A549 (cell line): ENCODE data around the gene MGRN1. TPM values are rescaled to one million over a fixed set of nuclear protein-coding genes. Genes with fewer than 3 reads are reported as not detected.
A peak's percentile ranks its signal among the peaks of the same experiment; 100 is the strongest.
"Not testable (repeated sequence)": the region's sequence is repeated elsewhere in the genome, so short reads cannot be mapped to it uniquely, and the experiment has no call there.

Experiments used
- ATAC-seq, 2 experiments: fragments of 200-7000 bp in 1 of 2; fragments of >200 bp in 1 of 2; cut with Nextera tagmentation in 1 of 2; cut with Tn5 transposase in 1 of 2; 3 replicates each; pipeline versions ENCODE4 v1.8.0 to v1.9.1; 2018 to 2020; ENCODE audit warnings: mild to moderate bottlenecking in 1 of 2, moderate library complexity in 1 of 2
- CTCF ChIA-PET: fragments of 300-600 bp; sonication (Branson Sonifier 250); formaldehyde crosslinking; extraction: SDS; loops from one replicate; lab custom pipeline; 2021; ENCODE audit warnings: antibody characterized with exemption, inconsistent platforms; lab: Yijun Ruan, JAX
- POLR2A ChIA-PET: fragments of 350-600 bp; formaldehyde crosslinking; extraction: SDS; loops from one replicate; lab custom pipeline; 2021; ENCODE audit warnings: antibody characterized with exemption, inconsistent platforms; lab: Yijun Ruan, JAX
- DNase-seq, 2 experiments: peaks; one replicate each; pipeline versions ENCODE4 v3.0.0 to v3.0.0-alpha.2; 2011 to 2016; ENCODE audit warnings: low read depth in 1 of 2, low spot score in 1 of 2
- FAIRE-seq: peaks from 2 replicates; lab custom pipeline; 2011; peaks lifted over from hg19 to GRCh38; lab: Jason Lieb, UNC
- H3K27ac ChIP-seq, 2 experiments: fragments of >200 bp; sonication (Bioruptor Twin); formaldehyde crosslinking; 3 replicates each; pipeline ENCODE4 v1.5.1; 2016 to 2017
- H3K4me1 ChIP-seq: fragments of >200 bp; sonication (Bioruptor Twin); formaldehyde crosslinking; 3 replicates; pipeline ENCODE4 v1.6.1; 2016
- H3K4me2 ChIP-seq: fragments of >200 bp; sonication (Bioruptor Twin); formaldehyde crosslinking; 3 replicates; pipeline ENCODE4 v1.6.1; 2016
- H3K4me3 ChIP-seq: fragments of >200 bp; sonication (Bioruptor Twin); formaldehyde crosslinking; 3 replicates; pipeline ENCODE4 v1.5.1; 2016
- H3K9me3 ChIP-seq: fragments of >200 bp; sonication (Bioruptor Twin); formaldehyde crosslinking; 3 replicates; pipeline ENCODE4 v1.6.1; 2016
- BHLHE40 ChIP-seq: IDR thresholded peaks from 2 replicates; pipeline ENCODE4 v1.6.1; 2012; ENCODE audit warnings: low read depth, low read length, inconsistent platforms
- ESRRA ChIP-seq: fragments of 150-350 bp; IDR thresholded peaks from 2 replicates; pipeline ENCODE4 v1.6.1; 2014; ENCODE audit warnings: mild to moderate bottlenecking, low read length, borderline replicate concordance
- GATA3 ChIP-seq: IDR thresholded peaks from 2 replicates; pipeline ENCODE4 v1.6.1; 2012; ENCODE audit warnings: borderline replicate concordance
- HEYL ChIP-seq: fragments of 250-450 bp; sonication (Bioruptor Pico); IDR thresholded peaks from 2 replicates; pipeline ENCODE4 v1.8.0; 2021; ENCODE audit warnings: mild to moderate bottlenecking, moderate library complexity
- HOXB13 ChIP-seq: fragments of 250-450 bp; sonication (Bioruptor Pico); IDR thresholded peaks from 2 replicates; pipeline ENCODE4 v1.5.0; 2020; ENCODE audit warnings: low read depth, mild to moderate bottlenecking, moderate library complexity
- KDM1A ChIP-seq: fragments of 200-600 bp; sonication (generic); IDR thresholded peaks from 2 replicates; pipeline ENCODE4 v1.6.1; 2016; ENCODE audit warnings: low read depth, mild to moderate bottlenecking
- MAZ ChIP-seq: fragments of 150-350 bp; IDR thresholded peaks from 2 replicates; pipeline ENCODE4 v1.6.1; 2014; ENCODE audit warnings: antibody characterized with exemption, low read depth, low read length, borderline replicate concordance
- MYC ChIP-seq: IDR thresholded peaks from 2 replicates; pipeline ENCODE4 v1.6.1; 2012; ENCODE audit warnings: mild to moderate bottlenecking, inconsistent platforms, low read length, improper control_type of control experiment, borderline replicate concordance
- NFE2L2 ChIP-seq: fragments of 150-350 bp; conservative IDR thresholded peaks from 2 replicates; pipeline ENCODE4 v1.6.1; 2014; ENCODE audit warnings: low read length
- NPAS2 ChIP-seq: fragments of 250-450 bp; sonication (Bioruptor Pico); IDR thresholded peaks from 2 replicates; pipeline ENCODE4 v1.8.0; 2022; ENCODE audit warnings: mild to moderate bottlenecking, moderate library complexity, borderline replicate concordance
- PHF8 ChIP-seq: fragments of 200-600 bp; sonication (generic); IDR thresholded peaks from 2 replicates; pipeline ENCODE4 v1.6.1; 2016; ENCODE audit warnings: low read depth, mild to moderate bottlenecking, antibody characterized with exemption, moderate library complexity, borderline replicate concordance
- RAD21 ChIP-seq, 2 experiments: fragments of >200 bp in 1 of 2; sonication (Bioruptor Twin) in 1 of 2; formaldehyde crosslinking in 1 of 2; IDR thresholded peaks in 1 of 2; conservative IDR thresholded peaks in 1 of 2; 2 replicates in 1 of 2; 3 replicates in 1 of 2; pipeline ENCODE4 v1.6.1; 2012 to 2018; ENCODE audit warnings: inconsistent platforms in 1 of 2
- SREBF2 ChIP-seq: fragments of 450-650 bp; IDR thresholded peaks from 2 replicates; pipeline ENCODE4 v1.6.1; 2014; ENCODE audit warnings: mild to moderate bottlenecking, moderate library complexity
- WGBS: methylation state at CpG from one replicate; pipeline ENCODE4 v1.1.6; 2017; ENCODE audit errors: missing lambda C conversion rate; 5-methylcytosine and 5-hydroxymethylcytosine counted together
- polyA plus RNA-seq, 4 experiments: library from polyadenylated mRNA; depleted of rRNA in 3 of 4; stranded (reverse); fragments of >200 nt; fragmentation: RNase III in 1 of 4; extraction: RNeasy Plus Mini Kit Qiagen cat#74134 plus additional on column Dnase treatment in 1 of 4; gene quantifications; 2 replicates in 3 of 4; 3 replicates in 1 of 4; pipeline ENCODE4 v1.2.3, GENCODE V29; 2011 to 2017
- TF ChIP-seq, protein P1 (sequence below): fragments of 250-450 bp; sonication (Bioruptor Pico); IDR thresholded peaks from 2 replicates; pipeline ENCODE4 v1.5.0; 2020; ENCODE audit warnings: low read depth, mild to moderate bottlenecking, moderate library complexity
- TF ChIP-seq, protein P2 (sequence below): IDR thresholded peaks from 2 replicates; pipeline ENCODE4 v1.6.1; 2012
- TF ChIP-seq, protein P3 (sequence below): IDR thresholded peaks from 2 replicates; pipeline ENCODE4 v1.6.1; 2012
- TF ChIP-seq, protein P4 (sequence below): IDR thresholded peaks from 2 replicates; pipeline ENCODE4 v1.6.1; 2012; ENCODE audit warnings: low read depth, borderline replicate concordance
- TF ChIP-seq, protein P5 (sequence below): fragments of >200 bp; sonication (Bioruptor Twin); formaldehyde crosslinking; IDR thresholded peaks from 3 replicates; pipeline ENCODE4 v1.5.1; 2016
- TF ChIP-seq, protein P6 (sequence below): fragments of 450-650 bp; IDR thresholded peaks from 2 replicates; pipeline ENCODE4 v1.6.1; 2014; ENCODE audit warnings: antibody characterized with exemption

Gene MGRN1
- polyA plus RNA-seq, 2 of the 4 experiments (the other 2 are of a cell fraction): 4.3 to 29.9 TPM

DNA sequence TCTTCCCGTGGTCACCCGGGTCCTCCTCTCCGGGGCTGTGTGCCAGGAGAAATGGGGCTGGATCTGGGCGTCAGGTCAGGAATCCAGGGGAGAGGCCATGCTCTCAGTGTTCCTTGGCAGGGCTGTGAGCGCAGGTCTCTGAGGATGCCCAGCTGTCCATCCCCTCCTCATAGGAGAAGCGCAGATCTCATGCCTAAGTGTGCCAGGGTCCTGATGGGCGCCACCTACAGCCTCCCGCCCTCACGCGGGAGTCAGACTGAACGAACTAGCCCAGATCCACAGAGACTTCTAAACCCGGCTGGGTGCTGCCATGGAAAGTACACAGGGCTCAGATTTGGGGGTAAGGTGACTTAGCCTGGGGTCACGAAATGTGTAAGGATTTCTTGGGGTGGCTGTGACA, 24.3 kb downstream of the MGRN1 start:
- TF ChIP-seq KDM1A (no peak), NPAS2 (CRISPR knock-in tag) (no peak), HOXB13 (CRISPR knock-in tag) (no peak), SREBF2 (no peak), GATA3 (no peak)
- TF ChIP-seq, protein P1, sequence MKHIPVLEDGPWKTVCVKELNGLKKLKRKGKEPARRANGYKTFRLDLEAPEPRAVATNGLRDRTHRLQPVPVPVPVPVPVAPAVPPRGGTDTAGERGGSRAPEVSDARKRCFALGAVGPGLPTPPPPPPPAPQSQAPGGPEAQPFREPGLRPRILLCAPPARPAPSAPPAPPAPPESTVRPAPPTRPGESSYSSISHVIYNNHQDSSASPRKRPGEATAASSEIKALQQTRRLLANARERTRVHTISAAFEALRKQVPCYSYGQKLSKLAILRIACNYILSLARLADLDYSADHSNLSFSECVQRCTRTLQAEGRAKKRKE (CRISPR knock-in tag): no peak
- TF ChIP-seq, protein P2, sequence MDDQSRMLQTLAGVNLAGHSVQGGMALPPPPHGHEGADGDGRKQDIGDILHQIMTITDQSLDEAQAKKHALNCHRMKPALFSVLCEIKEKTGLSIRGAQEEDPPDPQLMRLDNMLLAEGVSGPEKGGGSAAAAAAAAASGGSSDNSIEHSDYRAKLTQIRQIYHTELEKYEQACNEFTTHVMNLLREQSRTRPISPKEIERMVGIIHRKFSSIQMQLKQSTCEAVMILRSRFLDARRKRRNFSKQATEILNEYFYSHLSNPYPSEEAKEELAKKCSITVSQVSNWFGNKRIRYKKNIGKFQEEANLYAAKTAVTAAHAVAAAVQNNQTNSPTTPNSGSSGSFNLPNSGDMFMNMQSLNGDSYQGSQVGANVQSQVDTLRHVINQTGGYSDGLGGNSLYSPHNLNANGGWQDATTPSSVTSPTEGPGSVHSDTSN: no peak
- no peak overlapping the region for H3K4me3 ChIP-seq
- H3K9me3 ChIP-seq: no peaks in the 10 kb centered on the region
- no peak for ATAC-seq
- no peak overlapping the region for H3K27ac ChIP-seq
- FAIRE-seq: no peak
- ChIA-PET CTCF (interaction anchor here (1.1 to 3.7 kb wide), 4 partner anchors 10 to 80 kb away, joined by 3 to 24 read pairs (median 6); no protein-coding TSS in a partner anchor), POLR2A (no interaction called here)
- 94% methylated on average over 10 of the region's 13 CpGs for WGBS
- H3K4me2 ChIP-seq: no peak overlapping the region
- H3K4me1 ChIP-seq: peaks cover 16% of the 10 kb centered on the region
- no peak for DNase-seq

DNA sequence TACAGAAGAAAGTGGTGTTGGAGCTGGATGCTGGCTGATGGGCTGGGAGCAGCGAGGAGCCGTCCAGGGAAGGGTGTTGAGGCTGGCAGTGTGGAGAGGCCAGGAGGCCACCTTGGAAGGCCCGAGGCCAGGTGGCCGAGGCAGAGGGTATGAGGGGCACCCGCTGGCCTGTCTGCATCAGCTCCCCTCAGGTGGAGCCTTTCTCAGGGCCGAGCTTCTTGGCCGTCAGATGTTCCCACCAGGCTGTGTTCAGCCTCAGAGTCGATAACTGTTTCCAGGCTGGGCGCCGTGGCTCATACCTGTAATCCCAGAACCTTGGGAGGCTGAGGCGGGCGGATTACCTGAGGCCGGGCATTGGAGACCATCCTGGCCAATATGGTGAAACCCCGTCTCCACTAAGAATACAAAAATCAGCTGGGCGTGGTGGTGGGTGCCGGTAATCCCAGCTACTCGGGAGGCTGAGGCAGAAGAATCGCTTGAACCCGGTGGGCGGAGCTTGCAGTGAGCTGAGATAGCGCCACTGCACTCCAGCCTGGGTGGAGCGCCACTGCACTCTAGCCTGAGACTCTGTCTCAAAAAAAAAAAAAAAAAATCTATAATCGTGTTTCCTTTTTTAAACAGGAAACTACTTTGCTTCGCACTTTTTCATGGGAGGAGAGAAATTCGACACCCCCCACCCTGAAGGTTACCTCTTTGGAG, 25.3 kb downstream of the MGRN1 start:
- ChIA-PET CTCF (interaction anchor here (0.6 to 3.7 kb wide), 33 partner anchors 8 to 325 kb away, joined by 3 to 24 read pairs (median 4); partner anchors contain the start of gene MGRN1), POLR2A (no interaction called here)
- Histone ChIP-seq H3K27ac (no peak overlapping the region; a peak in 1 of 6 replicates), H3K9me3 (no peaks in the 10 kb centered on the region), H3K4me2 (no peak overlapping the region), H3K4me3 (no peak overlapping the region)
- DNase-seq: no peak
- no peak for TF ChIP-seq MAZ
- 0 out of 2 replicates have a peak, but pooled peaks have one; percentile 39 for TF ChIP-seq HEYL (CRISPR knock-in tag)
- TF ChIP-seq NFE2L2: no peak
- no peak for TF ChIP-seq PHF8
- TF ChIP-seq, all 56 proteins: peak for 1
- ATAC-seq: no peak
- 90% methylated on average over 20 of the region's 25 CpGs for WGBS
- H3K4me1 ChIP-seq: peaks cover 26% of the 10 kb centered on the region
- FAIRE-seq: no peak

DNA sequence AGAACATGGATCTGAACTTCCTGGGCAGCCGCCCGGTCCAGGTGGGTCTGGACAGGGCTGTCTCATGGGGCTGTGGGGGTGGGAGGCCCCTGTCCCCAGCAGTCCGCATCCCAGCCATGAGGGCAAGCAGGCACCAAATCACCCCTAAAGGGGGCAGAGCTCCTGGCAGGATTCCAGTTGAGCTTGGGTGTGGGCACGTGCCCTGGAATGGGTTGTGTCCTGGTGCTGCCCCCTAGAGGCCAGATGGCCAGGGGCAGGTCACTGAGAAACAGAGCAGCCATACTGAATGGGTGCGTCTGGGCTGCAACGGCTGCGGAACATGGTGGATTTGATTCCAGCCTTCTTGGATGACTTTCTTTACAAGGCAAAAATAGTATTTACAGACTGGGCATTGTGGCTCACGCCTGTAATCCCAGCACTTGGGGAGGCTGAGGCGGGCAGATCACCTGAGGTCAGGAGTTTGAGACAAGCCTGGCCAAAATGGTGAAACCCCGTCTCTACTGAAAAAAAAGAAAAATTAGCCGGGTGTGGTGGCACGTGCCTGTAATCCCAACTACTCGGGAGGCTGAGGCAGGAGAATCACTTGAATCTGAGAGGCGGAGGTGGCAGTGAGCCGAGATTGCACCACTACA, 25.9 kb downstream of the MGRN1 start:
- POLR2A ChIA-PET: not testable (repeated sequence)
- CTCF ChIA-PET: interaction anchor here (0.6 to 3.7 kb wide), 34 partner anchors 8 to 324 kb away, joined by 3 to 24 read pairs (median 4); partner anchors contain the start of gene MGRN1
- TF ChIP-seq MYC: peak; percentile 41; the same call in 1 of the 2 replicates
- TF ChIP-seq, protein P3, sequence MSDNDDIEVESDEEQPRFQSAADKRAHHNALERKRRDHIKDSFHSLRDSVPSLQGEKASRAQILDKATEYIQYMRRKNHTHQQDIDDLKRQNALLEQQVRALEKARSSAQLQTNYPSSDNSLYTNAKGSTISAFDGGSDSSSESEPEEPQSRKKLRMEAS: peak; percentile 86
- TF ChIP-seq, protein P4, sequence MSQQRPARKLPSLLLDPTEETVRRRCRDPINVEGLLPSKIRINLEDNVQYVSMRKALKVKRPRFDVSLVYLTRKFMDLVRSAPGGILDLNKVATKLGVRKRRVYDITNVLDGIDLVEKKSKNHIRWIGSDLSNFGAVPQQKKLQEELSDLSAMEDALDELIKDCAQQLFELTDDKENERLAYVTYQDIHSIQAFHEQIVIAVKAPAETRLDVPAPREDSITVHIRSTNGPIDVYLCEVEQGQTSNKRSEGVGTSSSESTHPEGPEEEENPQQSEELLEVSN: peak; percentile 34; the same call in 1 of the 2 replicates
- 0 out of 2 replicates have a peak, but pooled peaks have one; percentile 20 for TF ChIP-seq ESRRA
- TF ChIP-seq BHLHE40: peak; percentile 99
- TF ChIP-seq, protein P5, sequence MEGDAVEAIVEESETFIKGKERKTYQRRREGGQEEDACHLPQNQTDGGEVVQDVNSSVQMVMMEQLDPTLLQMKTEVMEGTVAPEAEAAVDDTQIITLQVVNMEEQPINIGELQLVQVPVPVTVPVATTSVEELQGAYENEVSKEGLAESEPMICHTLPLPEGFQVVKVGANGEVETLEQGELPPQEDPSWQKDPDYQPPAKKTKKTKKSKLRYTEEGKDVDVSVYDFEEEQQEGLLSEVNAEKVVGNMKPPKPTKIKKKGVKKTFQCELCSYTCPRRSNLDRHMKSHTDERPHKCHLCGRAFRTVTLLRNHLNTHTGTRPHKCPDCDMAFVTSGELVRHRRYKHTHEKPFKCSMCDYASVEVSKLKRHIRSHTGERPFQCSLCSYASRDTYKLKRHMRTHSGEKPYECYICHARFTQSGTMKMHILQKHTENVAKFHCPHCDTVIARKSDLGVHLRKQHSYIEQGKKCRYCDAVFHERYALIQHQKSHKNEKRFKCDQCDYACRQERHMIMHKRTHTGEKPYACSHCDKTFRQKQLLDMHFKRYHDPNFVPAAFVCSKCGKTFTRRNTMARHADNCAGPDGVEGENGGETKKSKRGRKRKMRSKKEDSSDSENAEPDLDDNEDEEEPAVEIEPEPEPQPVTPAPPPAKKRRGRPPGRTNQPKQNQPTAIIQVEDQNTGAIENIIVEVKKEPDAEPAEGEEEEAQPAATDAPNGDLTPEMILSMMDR: peak; percentile 70
- TF ChIP-seq RAD21 (conservative IDR thresholded peaks at IDR 0.05 in 1 of 2, IDR thresholded peaks at IDR 0.05 in 1 of 2): peak; percentile 29 to 45; a peak in 2 of 5 replicates
- TF ChIP-seq, protein P6, sequence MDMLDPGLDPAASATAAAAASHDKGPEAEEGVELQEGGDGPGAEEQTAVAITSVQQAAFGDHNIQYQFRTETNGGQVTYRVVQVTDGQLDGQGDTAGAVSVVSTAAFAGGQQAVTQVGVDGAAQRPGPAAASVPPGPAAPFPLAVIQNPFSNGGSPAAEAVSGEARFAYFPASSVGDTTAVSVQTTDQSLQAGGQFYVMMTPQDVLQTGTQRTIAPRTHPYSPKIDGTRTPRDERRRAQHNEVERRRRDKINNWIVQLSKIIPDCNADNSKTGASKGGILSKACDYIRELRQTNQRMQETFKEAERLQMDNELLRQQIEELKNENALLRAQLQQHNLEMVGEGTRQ: peak; percentile 78

More for the DNA sequence above, 25.9 kb downstream of the MGRN1 start:
- ATAC-seq (peak; percentile 75 to 87), DNase-seq (peak; percentile 84 to 89)
- WGBS: 79% methylated on average over 14 of the region's 15 CpGs
- not testable (repeated sequence) for H3K9me3 ChIP-seq, H3K27ac ChIP-seq, H3K4me3 ChIP-seq, FAIRE-seq, H3K4me2 ChIP-seq
- peaks cover 32% of the 10 kb centered on the region for H3K4me1 ChIP-seq
